IPS-15b (cell line): ENCODE data around the gene SRXN1.
A peak's percentile ranks its signal among the peaks of the same experiment; 100 is the strongest.
"Not testable (repeated sequence)": the region's sequence is repeated elsewhere in the genome, so short reads cannot be mapped to it uniquely, and the experiment has no call there.

Experiments
- H3K27me3 ChIP-seq: one replicate; pipeline ENCODE4 v1.6.1; 2013; ENCODE audit warnings: low read length; ENCODE audit not compliant: control insufficient read depth, insufficient read depth
- H3K36me3 ChIP-seq: one replicate; pipeline ENCODE4 v1.6.1; 2013; ENCODE audit warnings: low read length; ENCODE audit not compliant: control insufficient read depth, insufficient read depth
- H3K4me1 ChIP-seq: one replicate; pipeline ENCODE4 v1.6.1; 2013; ENCODE audit warnings: mild to moderate bottlenecking, low read length; ENCODE audit not compliant: control insufficient read depth, insufficient read depth
- H3K4me3 ChIP-seq: one replicate; pipeline ENCODE4 v1.5.1; 2013; ENCODE audit warnings: low read depth, low read length
- H3K9ac ChIP-seq: one replicate; pipeline ENCODE4 v1.6.1; 2013; ENCODE audit warnings: low read depth, mild to moderate bottlenecking, low read length
- H3K9me3 ChIP-seq: one replicate; pipeline ENCODE4 v1.6.1; 2013; ENCODE audit warnings: mild to moderate bottlenecking, low read length; ENCODE audit not compliant: control insufficient read depth, insufficient read depth

SRXN1 gene

GRCh38 chr20:650281-650680, 2.7 kb downstream of the SRXN1 start:
- H3K4me1 ChIP-seq: peaks cover 8% of the 10 kb centered on the region

GRCh38 chr20:647479-648019, 5.5 kb downstream of the SRXN1 start:
- no peaks in the 10 kb centered on the region for H3K27me3 ChIP-seq
- H3K4me1 ChIP-seq: peaks cover 10% of the 10 kb centered on the region
- peaks cover 21% of the 10 kb centered on the region for H3K36me3 ChIP-seq
- no peaks in the 10 kb centered on the region for H3K9me3 ChIP-seq
- no peak overlapping the region for H3K9ac ChIP-seq
- H3K4me3 ChIP-seq: no peak overlapping the region

More at GRCh38 chr20:650281-650680, 2.7 kb downstream of the SRXN1 start:
- no peak overlapping the region for H3K9ac ChIP-seq
- H3K27me3 ChIP-seq: peaks cover 10% of the 10 kb centered on the region
- H3K4me3 ChIP-seq: no peak overlapping the region
- no peaks in the 10 kb centered on the region for H3K9me3 ChIP-seq
- peaks cover 21% of the 10 kb centered on the region for H3K36me3 ChIP-seq

GRCh38 chr20:646868-647233, 6.1 kb downstream of the SRXN1 start:
- no peaks in the 10 kb centered on the region for H3K27me3 ChIP-seq
- no peak overlapping the region for H3K4me3 ChIP-seq
- peaks cover 21% of the 10 kb centered on the region for H3K36me3 ChIP-seq
- no peak overlapping the region for H3K9ac ChIP-seq
- H3K4me1 ChIP-seq: peaks cover 6% of the 10 kb centered on the region
- H3K9me3 ChIP-seq: no peaks in the 10 kb centered on the region

GRCh38 chr20:646107-646867, 6.7 kb downstream of the SRXN1 start:
- peaks cover 6% of the 10 kb centered on the region for H3K4me1 ChIP-seq
- no peak overlapping the region for H3K9ac ChIP-seq
- H3K4me3 ChIP-seq: no peak overlapping the region
- no peaks in the 10 kb centered on the region for H3K27me3 ChIP-seq
- peaks cover 21% of the 10 kb centered on the region for H3K36me3 ChIP-seq
- H3K9me3 ChIP-seq: no peaks in the 10 kb centered on the region

GRCh38 chr20:645318-646106, 7.5 kb downstream of the SRXN1 start:
- H3K4me3 ChIP-seq: no peak overlapping the region
- no peaks in the 10 kb centered on the region for H3K27me3 ChIP-seq
- no peaks in the 10 kb centered on the region for H3K9me3 ChIP-seq
- H3K9ac ChIP-seq: no peak overlapping the region
- H3K36me3 ChIP-seq: peaks cover 19% of the 10 kb centered on the region
- peaks cover 6% of the 10 kb centered on the region for H3K4me1 ChIP-seq

- H3K27me3 ChIP-seq: no peaks in the 10 kb centered on the region
- no peak overlapping the region for H3K9ac ChIP-seq
- H3K4me3 ChIP-seq: no peak overlapping the region
- peaks cover 6% of the 10 kb centered on the region for H3K4me1 ChIP-seq
- H3K9me3 ChIP-seq: no peaks in the 10 kb centered on the region
- H3K36me3 ChIP-seq: peaks cover 13% of the 10 kb centered on the region
Measured at GRCh38 chr20:644692-645317, 8.2 kb downstream of the SRXN1 start.

- peaks cover 3% of the 10 kb centered on the region for H3K36me3 ChIP-seq
- H3K27me3 ChIP-seq: no peaks in the 10 kb centered on the region
- peak overlapping the region; percentile 22 for H3K4me3 ChIP-seq
- H3K9ac ChIP-seq: no peak overlapping the region
- H3K9me3 ChIP-seq: no peaks in the 10 kb centered on the region
- peaks cover 6% of the 10 kb centered on the region for H3K4me1 ChIP-seq
Measured at GRCh38 chr20:642398-643174, 10.4 kb downstream of the SRXN1 start.

GRCh38 chr20:642013-642397, 11.0 kb downstream of the SRXN1 start:
- not testable (repeated sequence) for H3K4me1 ChIP-seq, H3K27me3 ChIP-seq, H3K4me3 ChIP-seq, H3K9me3 ChIP-seq, H3K9ac ChIP-seq, H3K36me3 ChIP-seq

GRCh38 chr20:641516-641875, 11.5 kb downstream of the SRXN1 start:
- no peak overlapping the region for H3K9ac ChIP-seq
- no peaks in the 10 kb centered on the region for H3K36me3 ChIP-seq
- H3K4me1 ChIP-seq: peaks cover 6% of the 10 kb centered on the region

GRCh38 chr20:640674-641515, 12.1 kb downstream of the SRXN1 start:
- Histone ChIP-seq H3K4me1 (peaks cover 5% of the 10 kb centered on the region), H3K27me3 (no peaks in the 10 kb centered on the region), H3K9me3 (no peaks in the 10 kb centered on the region)

More at GRCh38 chr20:641516-641875, 11.5 kb downstream of the SRXN1 start:
- H3K4me3 ChIP-seq: no peak overlapping the region
- no peaks in the 10 kb centered on the region for H3K27me3 ChIP-seq
- H3K9me3 ChIP-seq: no peaks in the 10 kb centered on the region

More at GRCh38 chr20:640674-641515, 12.1 kb downstream of the SRXN1 start:
- Histone ChIP-seq H3K36me3 (no peaks in the 10 kb centered on the region), H3K9ac (no peak overlapping the region), H3K4me3 (no peak overlapping the region)
